LNCAP (cell line): Measurements from ENCODE around the gene FBXO33.

Experiments used
- TF ChIP-seq, protein P1 (sequence below): fragments of 450-650 bp; IDR thresholded peaks from 2 replicates; pipeline ENCODE4 v1.5.1; 2017; ENCODE audit warnings: mild to moderate bottlenecking

FBXO33 gene

DNA sequence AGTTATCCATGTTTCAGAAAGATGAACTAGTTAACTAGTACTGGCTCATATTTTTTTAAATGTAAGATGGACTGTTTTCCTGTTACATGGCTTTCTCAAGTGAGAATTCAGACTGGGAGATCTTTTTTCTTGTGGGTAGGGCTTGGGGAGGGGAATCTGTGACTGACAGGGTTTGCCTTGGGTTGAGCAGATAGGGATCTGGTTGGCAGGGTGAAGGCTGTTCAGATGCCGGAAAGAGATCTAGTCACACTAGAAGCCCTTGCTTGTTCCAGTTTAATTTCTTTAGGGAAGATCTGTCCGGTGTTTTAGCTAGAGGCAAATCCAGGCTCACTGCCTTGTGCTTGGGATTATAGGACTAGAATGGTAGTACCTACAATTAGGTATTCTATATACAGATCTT is 63.2 kb downstream of the FBXO33 start:
- TF ChIP-seq, protein P1, sequence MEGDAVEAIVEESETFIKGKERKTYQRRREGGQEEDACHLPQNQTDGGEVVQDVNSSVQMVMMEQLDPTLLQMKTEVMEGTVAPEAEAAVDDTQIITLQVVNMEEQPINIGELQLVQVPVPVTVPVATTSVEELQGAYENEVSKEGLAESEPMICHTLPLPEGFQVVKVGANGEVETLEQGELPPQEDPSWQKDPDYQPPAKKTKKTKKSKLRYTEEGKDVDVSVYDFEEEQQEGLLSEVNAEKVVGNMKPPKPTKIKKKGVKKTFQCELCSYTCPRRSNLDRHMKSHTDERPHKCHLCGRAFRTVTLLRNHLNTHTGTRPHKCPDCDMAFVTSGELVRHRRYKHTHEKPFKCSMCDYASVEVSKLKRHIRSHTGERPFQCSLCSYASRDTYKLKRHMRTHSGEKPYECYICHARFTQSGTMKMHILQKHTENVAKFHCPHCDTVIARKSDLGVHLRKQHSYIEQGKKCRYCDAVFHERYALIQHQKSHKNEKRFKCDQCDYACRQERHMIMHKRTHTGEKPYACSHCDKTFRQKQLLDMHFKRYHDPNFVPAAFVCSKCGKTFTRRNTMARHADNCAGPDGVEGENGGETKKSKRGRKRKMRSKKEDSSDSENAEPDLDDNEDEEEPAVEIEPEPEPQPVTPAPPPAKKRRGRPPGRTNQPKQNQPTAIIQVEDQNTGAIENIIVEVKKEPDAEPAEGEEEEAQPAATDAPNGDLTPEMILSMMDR: no peak

DNA sequence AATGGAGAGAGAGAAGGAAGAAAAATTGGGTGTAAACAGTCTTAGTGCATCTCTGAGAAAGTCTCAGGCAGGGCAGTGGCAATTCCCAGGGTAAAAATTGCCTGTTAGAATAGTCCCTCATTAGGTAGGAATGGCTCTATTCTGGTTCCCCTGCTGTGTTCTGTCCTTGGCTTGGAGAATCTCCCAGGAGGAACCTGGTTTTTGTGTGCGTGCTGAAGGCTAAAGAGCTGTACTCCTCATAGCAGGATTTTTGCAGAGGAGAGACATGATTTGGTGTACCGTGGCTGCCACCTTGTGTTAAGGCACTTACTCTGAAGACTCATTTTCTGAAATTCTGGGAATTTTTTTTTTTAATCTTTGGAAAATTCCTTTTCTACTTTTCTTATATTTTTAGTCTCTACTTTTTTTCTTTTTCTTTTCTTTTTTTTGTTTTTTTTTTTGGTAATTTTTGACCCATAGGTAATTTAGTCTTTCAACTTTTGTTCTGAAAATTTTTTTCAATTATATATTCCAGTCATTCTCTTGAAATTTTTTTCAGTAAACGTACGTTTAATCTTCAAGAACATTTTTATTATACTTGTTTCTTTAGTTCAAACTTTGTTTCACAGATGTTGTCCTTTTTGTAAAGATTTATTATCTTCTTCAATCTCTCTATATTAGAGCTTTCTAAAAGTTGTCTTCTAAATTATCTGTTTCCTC is 63.8 kb downstream of the FBXO33 start:
- TF ChIP-seq, protein P1: peak; percentile 67

DNA sequence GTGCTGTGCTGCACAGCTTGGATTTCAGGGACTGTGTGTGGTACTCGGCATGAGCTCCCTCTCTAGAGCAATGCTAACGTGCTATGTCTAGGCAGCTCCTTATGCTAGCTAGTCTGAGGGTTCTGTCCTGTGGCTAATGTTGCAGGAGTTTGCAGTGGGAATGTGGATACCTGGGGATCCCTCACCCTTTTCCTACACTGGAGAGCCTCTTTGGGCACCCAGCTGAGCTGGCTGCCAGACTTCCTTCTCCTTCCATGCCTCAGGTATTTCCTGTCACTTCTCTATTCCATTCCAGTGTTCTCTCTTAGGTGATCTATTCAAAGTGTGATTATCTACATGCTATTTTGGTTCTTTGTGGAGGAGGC is 64.9 kb downstream of the FBXO33 start:
- TF ChIP-seq, protein P1: no peak

DNA sequence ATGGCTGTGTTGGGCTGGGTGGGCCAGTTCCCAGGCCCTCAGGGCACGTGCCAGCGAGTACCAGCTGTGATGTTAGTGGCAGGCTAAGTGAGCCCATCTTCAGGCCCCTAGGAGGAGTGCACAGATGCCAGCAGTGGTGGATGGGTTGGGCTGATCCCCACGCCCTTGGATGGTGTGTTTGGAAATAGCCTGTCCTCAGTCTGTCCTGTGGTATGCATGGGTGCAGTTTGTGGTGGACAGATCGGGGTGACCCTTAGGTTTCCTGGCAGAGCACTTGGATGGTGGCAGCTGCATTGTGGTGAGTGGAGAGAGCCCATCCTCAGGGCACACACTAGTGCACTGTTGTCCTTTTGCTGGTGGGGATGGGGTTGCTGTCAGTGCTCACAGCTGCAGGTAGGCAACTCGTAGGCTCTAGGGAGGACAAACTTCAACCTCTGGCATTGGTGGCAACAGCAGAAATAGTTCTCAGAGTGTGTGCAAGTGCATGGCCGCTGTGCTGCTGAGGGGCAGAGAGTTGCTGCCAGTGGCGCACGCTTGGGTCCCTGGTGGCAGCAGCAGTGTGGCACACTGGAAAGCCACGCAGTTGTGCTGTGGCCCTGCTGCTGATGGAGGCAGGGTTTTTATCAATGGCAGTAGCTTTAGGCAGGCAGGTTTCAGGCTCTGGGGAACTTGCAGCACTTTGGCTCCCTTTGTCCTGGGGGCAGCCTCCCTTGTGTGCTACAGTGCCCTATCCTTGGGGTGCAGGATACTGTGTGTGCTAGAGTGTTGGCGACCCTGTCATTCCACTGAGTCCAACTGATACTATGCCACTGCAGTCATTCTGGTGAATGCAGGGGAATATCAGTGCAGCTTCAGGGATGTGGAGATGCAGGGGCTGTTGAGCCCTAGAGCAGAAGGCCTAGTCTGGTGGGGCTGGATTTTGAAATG is 65.5 kb downstream of the FBXO33 start:
- TF ChIP-seq, protein P1: no peak

- TF ChIP-seq, protein P1: no peak
Observed at GRCh38 chr14:39365354-39365753, 66.9 kb downstream of the FBXO33 start.

DNA sequence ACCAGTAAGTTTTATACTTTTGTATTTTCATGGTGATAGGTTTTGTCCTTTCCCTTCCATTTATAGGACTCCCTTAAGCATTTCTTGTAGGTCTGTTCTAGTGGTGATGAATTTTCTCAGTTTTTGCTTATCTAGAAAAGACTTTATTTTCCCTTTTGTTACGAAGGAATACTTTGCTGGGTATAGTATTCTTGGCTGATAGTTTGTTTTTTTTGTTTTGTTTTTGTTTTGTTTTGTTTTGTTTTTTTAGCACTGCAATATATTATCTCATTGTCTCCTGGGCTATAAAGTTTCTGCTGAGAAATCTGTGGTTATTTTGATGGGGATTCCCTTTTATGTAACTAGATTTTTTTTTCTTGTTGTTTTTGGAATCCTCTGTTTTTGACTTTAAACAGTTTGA is 67.7 kb downstream of the FBXO33 start:
- TF ChIP-seq, protein P1: no peak

- TF ChIP-seq, protein P1: no peak
Observed at GRCh38 chr14:39360316-39360715, 71.9 kb downstream of the FBXO33 start.
